Activated CD8-positive, alpha-beta T cell treated with anti-CD3 and anti-CD28 coated beads, Interleukin-2, amount 10 ng/mL, durations not matched to agents 7 days and 5 days (primary cell): ENCODE data around the gene NTNG1. TPM values are rescaled to one million over a fixed set of nuclear protein-coding genes. Genes with fewer than 3 reads are reported as not detected.
A peak's percentile ranks its signal among the peaks of the same experiment; 100 is the strongest.

ENCODE experiments used
- ATAC-seq: fragments of 150-1000 bp; cut with Tn5 transposase; one replicate; pipeline ENCODE4 v1.10.0; 2021; ENCODE audit warnings: moderate library complexity
- CTCF ChIA-PET: fragments of 350-600 bp; sonication (Branson Sonifier 250); formaldehyde crosslinking; loops from one replicate; lab custom pipeline; 2021; ENCODE audit warnings: antibody characterized with exemption; lab: Charles Lee
- POLR2A ChIA-PET: fragments of 350-600 bp; sonication (Branson Sonifier 250); formaldehyde crosslinking; loops from one replicate; lab custom pipeline; 2021; ENCODE audit warnings: antibody characterized with exemption; lab: Charles Lee
- DNase-seq: peaks from one replicate; pipeline ENCODE4 v3.0.0-alpha.2; 2020
- H3K27ac Mint-ChIP-seq: one replicate; pipeline ENCODE4 v1.8.0; 2021; ENCODE audit warnings: mild to moderate bottlenecking, mixed read lengths
- H3K27me3 Mint-ChIP-seq: one replicate; pipeline ENCODE4 v1.8.0; 2021; ENCODE audit warnings: low read depth, mixed read lengths
- H3K36me3 Mint-ChIP-seq: one replicate; pipeline ENCODE4 v1.8.0; 2021; ENCODE audit warnings: low read depth, mixed read lengths
- H3K4me1 Mint-ChIP-seq: one replicate; pipeline ENCODE4 v1.8.0; 2021; ENCODE audit warnings: low read depth, mixed read lengths
- H3K4me3 Mint-ChIP-seq: one replicate; pipeline ENCODE4 v1.8.0; 2021; ENCODE audit warnings: mild to moderate bottlenecking, mixed read lengths
- H3K9me3 Mint-ChIP-seq: one replicate; pipeline ENCODE4 v1.8.0; 2022; ENCODE audit warnings: mixed read lengths; ENCODE audit not compliant: insufficient read depth
- total RNA-seq, 2 experiments: library from RNA; stranded (reverse); gene quantifications; one replicate each; pipeline ENCODE4 v1.2.3, GENCODE V29; 2021

Gene NTNG1
- total RNA-seq, 2 experiments from 2014 or later = not detected

GRCh38 chr1:107401704-107402103, 260.9 kb downstream of the NTNG1 start:
- ChIA-PET POLR2A (no interaction called here), CTCF (no interaction called here)
- H3K9me3 Mint-ChIP-seq = no peaks in the 10 kb centered on the region
- no peak for ATAC-seq
- H3K27me3 Mint-ChIP-seq = no peaks in the 10 kb centered on the region
- H3K27ac Mint-ChIP-seq = no peak overlapping the region
- H3K36me3 Mint-ChIP-seq = no peaks in the 10 kb centered on the region
- H3K4me3 Mint-ChIP-seq = no peak overlapping the region
- no peaks in the 10 kb centered on the region for H3K4me1 Mint-ChIP-seq
- no peak for DNase-seq

- ATAC-seq (no peak), DNase-seq (no peak)
- H3K4me3 Mint-ChIP-seq = no peak overlapping the region
- CTCF ChIA-PET = no interaction called here
- H3K27me3 Mint-ChIP-seq = peaks cover 2% of the 10 kb centered on the region
- no peaks in the 10 kb centered on the region for H3K36me3 Mint-ChIP-seq
- POLR2A ChIA-PET = no interaction called here
- H3K4me1 Mint-ChIP-seq = no peaks in the 10 kb centered on the region
- H3K27ac Mint-ChIP-seq = no peak overlapping the region
- no peaks in the 10 kb centered on the region for H3K9me3 Mint-ChIP-seq
Measured at GRCh38 chr1:107404756-107405155, 263.9 kb downstream of the NTNG1 start.

- Mint-ChIP-seq H3K36me3 (no peaks in the 10 kb centered on the region), H3K4me3 (no peak overlapping the region), H3K27me3 (peaks cover 2% of the 10 kb centered on the region), H3K4me1 (no peaks in the 10 kb centered on the region), H3K9me3 (no peaks in the 10 kb centered on the region), H3K27ac (no peak overlapping the region)
- ChIA-PET POLR2A (no interaction called here), CTCF (no interaction called here)
- DNase-seq (no peak), ATAC-seq (no peak)
Measured at GRCh38 chr1:107405236-107405635, 264.4 kb downstream of the NTNG1 start.

GRCh38 chr1:107407011-107407410, 266.2 kb downstream of the NTNG1 start:
- ATAC-seq (no peak), DNase-seq (no peak)
- ChIA-PET POLR2A (no interaction called here), CTCF (interaction anchor here (0.9 kb wide), 1 partner anchor 9 kb away, joined by 3 read pairs; no protein-coding TSS in a partner anchor)
- no peak overlapping the region for H3K4me3 Mint-ChIP-seq
- H3K9me3 Mint-ChIP-seq = no peaks in the 10 kb centered on the region
- peaks cover 2% of the 10 kb centered on the region for H3K27me3 Mint-ChIP-seq
- H3K36me3 Mint-ChIP-seq = no peaks in the 10 kb centered on the region
- H3K4me1 Mint-ChIP-seq = no peaks in the 10 kb centered on the region
- H3K27ac Mint-ChIP-seq = no peak overlapping the region

GRCh38 chr1:107413546-107413945, 272.7 kb downstream of the NTNG1 start:
- no peaks in the 10 kb centered on the region for H3K36me3 Mint-ChIP-seq
- DNase-seq (no peak), ATAC-seq (no peak)
- peaks cover 4% of the 10 kb centered on the region for H3K27me3 Mint-ChIP-seq
- ChIA-PET POLR2A (no interaction called here), CTCF (no interaction called here)
- no peak overlapping the region for H3K4me3 Mint-ChIP-seq
- no peak overlapping the region for H3K27ac Mint-ChIP-seq
- H3K4me1 Mint-ChIP-seq = no peaks in the 10 kb centered on the region
- H3K9me3 Mint-ChIP-seq = no peaks in the 10 kb centered on the region

GRCh38 chr1:107413951-107414350, 273.1 kb downstream of the NTNG1 start:
- H3K4me1 Mint-ChIP-seq = no peaks in the 10 kb centered on the region
- no peak overlapping the region for H3K4me3 Mint-ChIP-seq
- H3K9me3 Mint-ChIP-seq = no peaks in the 10 kb centered on the region
- POLR2A ChIA-PET = no interaction called here
- DNase-seq (no peak), ATAC-seq (no peak)
- no peak overlapping the region for H3K27ac Mint-ChIP-seq
- peaks cover 4% of the 10 kb centered on the region for H3K27me3 Mint-ChIP-seq
- no peaks in the 10 kb centered on the region for H3K36me3 Mint-ChIP-seq
- CTCF ChIA-PET = no interaction called here

GRCh38 chr1:107414550-107414949, 273.7 kb downstream of the NTNG1 start:
- Mint-ChIP-seq H3K4me1 (no peaks in the 10 kb centered on the region), H3K27me3 (peaks cover 4% of the 10 kb centered on the region), H3K27ac (no peak overlapping the region), H3K4me3 (no peak overlapping the region), H3K9me3 (no peaks in the 10 kb centered on the region), H3K36me3 (no peaks in the 10 kb centered on the region)
- CTCF ChIA-PET = no interaction called here
- no peak for ATAC-seq
- POLR2A ChIA-PET = no interaction called here
- no peak for DNase-seq

GRCh38 chr1:107415241-107415640, 274.4 kb downstream of the NTNG1 start:
- POLR2A ChIA-PET = no interaction called here
- no peaks in the 10 kb centered on the region for H3K9me3 Mint-ChIP-seq
- H3K36me3 Mint-ChIP-seq = no peaks in the 10 kb centered on the region
- peaks cover 4% of the 10 kb centered on the region for H3K27me3 Mint-ChIP-seq
- no peak for DNase-seq
- no peak for ATAC-seq
- H3K4me3 Mint-ChIP-seq = no peak overlapping the region
- H3K4me1 Mint-ChIP-seq = no peaks in the 10 kb centered on the region
- no peak overlapping the region for H3K27ac Mint-ChIP-seq
- CTCF ChIA-PET = no interaction called here

- DNase-seq (no peak), ATAC-seq (no peak)
- Mint-ChIP-seq H3K4me1 (no peaks in the 10 kb centered on the region), H3K4me3 (no peak overlapping the region), H3K36me3 (no peaks in the 10 kb centered on the region), H3K27ac (no peak overlapping the region), H3K9me3 (no peaks in the 10 kb centered on the region), H3K27me3 (peaks cover 9% of the 10 kb centered on the region)
- ChIA-PET CTCF (no interaction called here), POLR2A (no interaction called here)
Measured at GRCh38 chr1:107419003-107419402, 278.2 kb downstream of the NTNG1 start.

GRCh38 chr1:107422901-107423300, 282.1 kb downstream of the NTNG1 start:
- ATAC-seq (no peak), DNase-seq (no peak)
- H3K36me3 Mint-ChIP-seq = no peaks in the 10 kb centered on the region
- ChIA-PET CTCF (no interaction called here), POLR2A (no interaction called here)
- H3K27ac Mint-ChIP-seq = no peak overlapping the region
- H3K4me3 Mint-ChIP-seq = no peak overlapping the region
- H3K27me3 Mint-ChIP-seq = peaks cover 18% of the 10 kb centered on the region
- H3K9me3 Mint-ChIP-seq = no peaks in the 10 kb centered on the region
- no peaks in the 10 kb centered on the region for H3K4me1 Mint-ChIP-seq

GRCh38 chr1:107430540-107431228, 289.8 kb downstream of the NTNG1 start:
- Mint-ChIP-seq H3K27ac (no peak overlapping the region), H3K27me3 (peaks cover 17% of the 10 kb centered on the region), H3K9me3 (no peaks in the 10 kb centered on the region), H3K4me3 (no peak overlapping the region), H3K4me1 (no peaks in the 10 kb centered on the region), H3K36me3 (no peaks in the 10 kb centered on the region)
- ChIA-PET POLR2A (no interaction called here), CTCF (interaction anchor here (1.1 to 4.5 kb wide), 5 partner anchors 10 to 318 kb away, joined by 3 to 20 read pairs (median 4); no protein-coding TSS in a partner anchor)
- ATAC-seq = peak; percentile 55
- peak; percentile 54 for DNase-seq

- CTCF ChIA-PET = interaction anchor here (0.7 to 4.5 kb wide), 5 partner anchors 94 to 318 kb away, joined by 3 to 20 read pairs (median 4); no protein-coding TSS in a partner anchor
- DNase-seq (no peak), ATAC-seq (no peak)
- Mint-ChIP-seq H3K4me1 (no peaks in the 10 kb centered on the region), H3K27me3 (peaks cover 11% of the 10 kb centered on the region), H3K4me3 (no peak overlapping the region), H3K27ac (no peak overlapping the region), H3K36me3 (no peaks in the 10 kb centered on the region), H3K9me3 (no peaks in the 10 kb centered on the region)
- POLR2A ChIA-PET = no interaction called here
Measured at GRCh38 chr1:107432108-107432507, 291.3 kb downstream of the NTNG1 start.
